HG03139 (cell line): ENCODE results near the gene CLEC4G.
A peak's percentile ranks its signal among the peaks of the same experiment; 100 is the strongest.
"Not testable (repeated sequence)": the region's sequence is repeated elsewhere in the genome, so short reads cannot be mapped to it uniquely, and the experiment has no call there.

Experiments
- ATAC-seq: cut with Tn5 transposase; IDR thresholded peaks from one replicate; pipeline ENCODE4 v1.9.1; 2021; ENCODE audit not compliant: unreplicated experiment

CLEC4G gene

GRCh38 chr19:7746903-7747884, 15.3 kb upstream of the CLEC4G start, which contains the start of gene CD209:
Gene CD209, minus strand, starts transcription at chr19:7747534. Its CDS starts 23 bp downstream, at chr19:7747511.
- no peak for ATAC-seq

DNA sequence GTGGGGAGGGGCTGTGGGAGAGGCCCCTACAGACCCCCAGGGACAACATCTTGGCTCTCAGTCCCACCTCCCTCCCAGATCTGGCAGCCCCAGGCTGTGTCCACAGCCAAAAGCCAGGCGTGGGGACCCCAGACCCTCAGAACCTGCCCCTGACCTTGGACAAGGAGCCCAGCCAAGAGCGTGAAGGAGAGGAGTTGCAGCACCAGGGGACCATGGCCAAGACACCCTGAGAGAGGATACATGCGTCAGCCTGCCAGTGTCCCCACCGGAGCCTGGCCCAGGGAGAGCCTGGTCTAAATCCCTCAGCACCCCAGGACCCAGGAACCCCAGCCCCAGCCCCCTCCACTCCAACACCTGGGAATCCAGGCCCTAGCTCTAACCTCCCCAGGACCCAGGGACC, 14.4 kb upstream of the CLEC4G start:
- ATAC-seq: not testable (repeated sequence)

DNA sequence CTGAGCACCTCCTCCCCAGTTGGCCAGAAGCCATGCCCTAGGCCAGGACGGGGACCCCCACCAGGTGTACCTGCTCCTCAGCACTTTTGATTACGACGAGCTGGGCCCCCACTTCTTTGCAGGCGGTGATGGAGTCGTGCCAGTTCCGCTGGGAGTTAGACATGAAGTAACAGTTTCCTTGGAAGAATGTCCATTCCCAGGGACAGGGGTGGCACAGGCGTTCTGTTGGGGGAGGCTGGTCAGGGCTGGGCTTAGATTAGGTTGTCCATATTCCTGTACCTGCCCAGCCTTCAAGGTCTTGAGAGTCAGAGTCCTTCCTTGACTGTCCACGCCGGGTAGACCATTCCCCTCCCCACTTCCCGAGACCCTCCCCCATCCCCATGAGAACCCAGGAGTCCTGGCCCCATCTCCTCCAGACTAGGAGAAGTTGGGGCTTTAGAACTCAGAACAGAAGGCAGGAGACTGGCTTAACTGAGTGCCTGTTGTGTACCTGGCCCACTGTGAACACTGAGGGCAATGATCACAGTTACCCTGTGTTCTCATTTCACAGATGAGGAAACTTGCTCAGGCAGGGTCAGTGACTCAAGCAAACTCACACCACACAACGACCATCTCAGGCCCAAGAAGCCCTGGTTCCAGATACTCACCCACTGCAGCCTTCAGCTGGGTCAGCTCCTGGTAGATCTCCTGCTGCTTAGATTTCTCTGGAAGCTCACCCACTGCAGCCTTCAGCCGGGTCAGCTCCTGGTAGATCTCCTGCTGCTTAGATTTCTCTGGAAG, 13.2 kb upstream of the CLEC4G start:
- no peak for ATAC-seq

DNA sequence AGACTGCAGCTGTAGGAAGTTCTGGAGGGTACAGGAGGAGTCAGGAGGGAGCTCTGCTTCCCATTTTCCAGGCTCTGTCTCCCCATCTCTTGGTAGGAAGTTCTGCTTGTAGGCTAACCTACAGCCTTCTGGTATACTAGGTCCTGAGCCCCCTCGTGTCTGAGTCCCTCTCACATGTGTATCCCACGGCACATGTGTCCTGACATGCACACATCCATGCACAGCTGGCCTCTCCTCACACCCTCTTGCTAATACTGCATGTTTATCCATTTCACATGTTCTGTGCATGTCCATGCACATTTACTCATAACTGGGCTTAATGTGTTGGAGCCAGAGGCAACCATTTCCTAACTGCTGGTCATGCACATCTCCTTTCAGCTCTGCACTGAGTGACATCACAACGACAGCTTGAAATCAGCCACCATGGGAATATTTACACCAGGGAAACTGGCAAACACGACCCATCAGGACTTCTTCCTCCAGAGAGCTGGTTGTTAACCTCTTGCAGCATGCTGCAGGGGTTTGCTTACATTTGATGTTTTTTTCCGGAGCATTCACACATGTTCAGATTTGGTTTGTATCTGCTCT, 12.4 kb upstream of the CLEC4G start:
- ATAC-seq: no peak

- ATAC-seq: peak; percentile 63
Observed at GRCh38 chr19:7743425-7743841, 11.5 kb upstream of the CLEC4G start.

DNA sequence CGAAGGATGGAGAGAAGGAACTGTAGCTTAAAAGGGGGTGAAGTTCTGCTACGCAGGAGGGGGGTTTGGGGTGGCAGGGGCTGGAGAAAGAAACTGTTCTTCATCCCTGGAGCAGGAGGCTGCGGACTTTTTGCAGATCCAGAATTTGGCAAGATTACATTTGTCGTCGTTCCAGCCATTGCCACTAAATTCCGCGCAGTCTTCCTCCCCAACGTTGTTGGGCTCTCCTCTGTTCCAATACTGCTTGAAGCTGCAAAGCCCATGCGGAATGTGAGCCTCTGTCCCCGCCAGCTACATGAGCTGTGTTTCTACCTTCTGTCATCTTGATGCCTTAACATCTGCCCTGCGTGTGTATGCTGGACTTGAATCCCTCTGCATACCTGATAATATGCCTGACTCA, 11.1 kb upstream of the CLEC4G start:
- no peak for ATAC-seq

- ATAC-seq: no peak
Observed at GRCh38 chr19:7742575-7742974, 10.7 kb upstream of the CLEC4G start.

GRCh38 chr19:7740682-7741054, 8.8 kb upstream of the CLEC4G start:
- no peak for ATAC-seq

DNA sequence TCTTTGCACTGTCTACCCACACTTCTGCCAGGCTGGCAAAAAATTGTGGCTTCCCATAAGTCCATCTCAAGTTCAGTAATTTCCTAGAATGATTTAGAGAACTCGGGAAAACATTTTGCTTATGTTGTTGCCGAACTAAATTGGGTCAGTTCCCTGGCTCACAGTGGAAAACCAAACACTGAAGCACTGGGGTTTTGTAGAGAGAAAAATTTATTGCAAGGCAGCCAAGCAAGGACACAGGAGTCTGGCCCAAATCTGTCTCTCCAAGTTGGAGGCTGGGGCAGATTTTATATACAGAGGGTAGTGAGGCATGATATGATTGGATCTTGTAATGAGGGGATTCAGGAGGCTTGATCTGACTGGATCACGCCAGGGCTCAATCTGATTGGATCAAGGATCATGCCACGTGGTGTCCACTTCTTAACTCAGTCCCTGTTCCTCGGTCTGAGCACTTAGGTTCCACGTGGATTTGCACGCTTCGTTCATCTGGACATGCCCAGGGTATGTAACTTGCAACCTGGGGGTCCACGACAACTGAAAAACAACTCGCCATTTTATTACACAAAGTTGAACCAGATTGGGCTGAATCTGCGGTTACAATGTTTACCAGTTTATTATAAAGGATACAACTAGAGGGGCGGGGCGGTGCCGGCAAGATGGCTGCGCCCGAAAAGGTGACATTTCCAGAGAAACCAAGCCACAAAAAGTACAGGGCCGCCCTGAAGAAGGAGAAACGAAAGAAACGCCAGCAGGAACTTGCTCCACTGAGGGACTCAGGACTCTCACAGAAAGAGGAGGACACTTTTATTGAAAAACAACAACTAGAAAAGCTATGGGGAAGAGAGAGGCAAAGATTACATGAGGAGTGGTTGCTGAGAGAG, 8.1 kb upstream of the CLEC4G start:
- no peak for ATAC-seq

DNA sequence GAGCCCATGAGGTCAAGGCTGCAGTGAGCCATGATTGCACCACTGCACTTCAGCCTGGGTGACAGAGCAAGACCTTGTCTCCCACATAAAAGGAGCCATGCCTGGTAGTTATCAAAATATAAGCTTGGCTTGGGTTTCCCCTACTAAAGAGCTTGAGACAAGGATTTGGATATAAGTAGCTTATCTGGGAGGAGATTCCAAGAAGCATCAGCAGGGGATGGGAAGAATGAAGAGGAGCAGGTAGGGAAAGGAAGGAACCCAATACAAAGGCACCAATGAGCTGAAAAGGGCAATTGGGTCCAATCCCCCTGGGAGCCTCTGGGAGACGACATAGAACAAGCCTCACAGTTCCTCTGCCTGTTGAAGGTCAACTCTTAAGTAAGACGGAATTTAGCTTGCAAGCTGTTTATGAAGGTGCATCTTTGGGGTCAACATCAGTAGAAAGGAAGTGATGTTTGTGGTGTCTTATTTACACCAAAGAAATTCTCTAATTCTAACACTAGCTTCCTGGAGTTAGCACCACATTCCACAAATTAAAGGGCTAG, 7.4 kb upstream of the CLEC4G start:
- ATAC-seq: no peak

GRCh38 chr19:7738023-7738422, 6.1 kb upstream of the CLEC4G start:
- no peak for ATAC-seq

GRCh38 chr19:7737215-7737614, 5.3 kb upstream of the CLEC4G start:
- no peak for ATAC-seq

DNA sequence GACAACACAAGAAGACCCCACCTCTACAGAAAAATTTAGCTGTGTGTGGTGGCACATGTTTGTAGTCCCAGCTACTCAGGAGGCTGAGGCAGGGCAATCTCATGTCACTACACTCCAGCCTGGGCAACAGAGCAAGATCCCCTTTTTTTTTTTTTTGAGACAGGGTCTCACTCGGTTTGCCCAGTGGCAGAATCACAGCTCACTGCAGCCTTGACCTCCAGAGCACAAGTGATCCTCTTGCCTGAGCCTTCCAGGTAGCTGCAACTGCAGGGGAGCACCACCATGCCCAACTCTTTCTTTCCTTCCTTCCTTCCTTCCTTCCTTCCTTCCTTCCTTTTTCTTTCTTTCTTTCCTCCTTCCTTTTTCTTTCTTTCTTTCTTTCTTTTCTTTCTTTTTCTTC, 4.2 kb upstream of the CLEC4G start:
- ATAC-seq: no peak

- ATAC-seq: no peak
Observed at GRCh38 chr19:7734220-7735203, 2.6 kb upstream of the CLEC4G start.

GRCh38 chr19:7733376-7733775, 1.5 kb upstream of the CLEC4G start:
- no peak for ATAC-seq

GRCh38 chr19:7731615-7732014, 295 bp downstream of the CLEC4G start:
- no peak for ATAC-seq

GRCh38 chr19:7731218-7731595, 703 bp downstream of the CLEC4G start:
- no peak for ATAC-seq

- ATAC-seq: no peak
Observed at GRCh38 chr19:7730286-7731217, 1.4 kb downstream of the CLEC4G start.
